Adrenal gland (tissue), 12 donors: ENCODE results near the gene SMIM21. TPM values are rescaled to one million over a fixed set of nuclear protein-coding genes. Genes with fewer than 3 reads are reported as not detected.

Experiments
- DNase-seq, 7 donors: peaks; one replicate each; pipeline ENCODE4 v3.0.0-alpha.2; 2019 to 2020
- H3K27ac ChIP-seq, 5 donors: fragments of 200-600 bp; sonication (generic) in 4 of 5; 1 replicate in 3 of 5; 2 replicates in 2 of 5; pipeline versions ENCODE4 v1.5.1 to v1.8.0; 2016 to 2020; ENCODE audit warnings: mild to moderate bottlenecking in 1 of 5
- H3K27me3 ChIP-seq: fragments of 200-600 bp; 2 replicates; pipeline ENCODE4 v1.8.0; 2021
- H3K36me3 ChIP-seq, 2 donors: fragments of 200-600 bp; replicated peaks in 1 of 2; 1 replicate in 1 of 2; 2 replicates in 1 of 2; pipeline versions ENCODE4 v1.5.1 to v1.8.0; 2018 to 2022
- H3K4me1 ChIP-seq, 2 donors: fragments of 200-600 bp; replicated peaks in 1 of 2; 1 replicate in 1 of 2; 2 replicates in 1 of 2; pipeline versions ENCODE4 v1.5.1 to v1.8.0; 2018 to 2021
- H3K4me3 ChIP-seq, 4 donors: fragments of 200-600 bp; sonication (generic) in 3 of 4; one replicate each; pipeline ENCODE4 v1.5.1; 2016 to 2018
- H3K9me3 ChIP-seq, 3 donors: fragments of 200-600 bp; sonication (generic) in 1 of 3; replicated peaks in 1 of 3; 1 replicate in 2 of 3; 2 replicates in 1 of 3; pipeline versions ENCODE4 v1.5.1 to v1.8.0; 2016 to 2021
- POLR2A ChIP-seq, 2 donors: fragments of 450-650 bp; IDR thresholded peaks; one replicate each; pipeline ENCODE4 v1.6.1; 2017; ENCODE audit warnings: antibody characterized with exemption in 2 of 2, mild to moderate bottlenecking in 2 of 2, moderate library complexity in 1 of 2
- WGBS, 4 donors: extraction: QIAGEN DNeasy Blood & Tissue Kit in 2 of 4; methylation state at CpG; one replicate each; pipeline versions ENCODE4 v1.1.5 to v1.1.7; 2013 to 2017; 5-methylcytosine and 5-hydroxymethylcytosine counted together
- intact Hi-C, 2 donors: fragments of 100-400 bp; cut with DNase I; formaldehyde crosslinking; loops; one replicate each; pipeline versions ENCODE4 v1.14.1 to v1.15.0; 2022 to 2023
- polyA plus RNA-seq, 3 donors: library from polyadenylated mRNA; stranded (reverse); fragments of 200-250 nt in 2 of 3; fragments of 350-450 nt in 1 of 3; fragmentation: Illumina TruSeq in 1 of 3; extraction: RNeasy Lipid Tissue Mini Kit (QIAGEN cat#74804) in 1 of 3; gene quantifications; one replicate each; pipeline ENCODE4 v1.2.3, GENCODE V29; 2013 to 2014
- total RNA-seq, 9 donors: library from RNA; depleted of rRNA in 4 of 9; stranded (reverse); fragments of >200 nt in 4 of 9; fragments of 120-200 nt in 1 of 9; fragmentation: NEBNext Ultra II Directional in 1 of 9; extraction: Animal tissue kit (Norgen Biotek cat#: 25700) in 1 of 9; gene quantifications; one replicate each; pipeline versions ENCODE4 v1.1.0 to v1.2.4, GENCODE V29; 2013 to 2023
- TF ChIP-seq, protein P1 (sequence below), 6 experiments: fragments of 450-650 bp in 4 of 6; fragments of 200-600 bp in 2 of 6; sonication (generic) in 1 of 6; IDR thresholded peaks; 1 replicate in 5 of 6; 2 replicates in 1 of 6; pipeline versions ENCODE4 v1.5.1 to v1.8.0; 2016 to 2021; ENCODE audit warnings: antibody characterized with exemption in 6 of 6, mild to moderate bottlenecking in 2 of 6, moderate library complexity in 1 of 6
- donor health status: healthy with polysubstance abuse.
- donor health status: Bipolar disorder and iron deficiency.
- donor health status: DM: yes; HTN: yes; CAD: no.
- donor health status: DM: no; HTN: no; CAD: no.
- donor health status: DM: no; HTN: no; CAD: no.
- donor health status: DM: yes; HTN: yes; CAD: no.

SMIM21 gene
- total and polyA plus RNA-seq, 12 donors, result not detected

DNA sequence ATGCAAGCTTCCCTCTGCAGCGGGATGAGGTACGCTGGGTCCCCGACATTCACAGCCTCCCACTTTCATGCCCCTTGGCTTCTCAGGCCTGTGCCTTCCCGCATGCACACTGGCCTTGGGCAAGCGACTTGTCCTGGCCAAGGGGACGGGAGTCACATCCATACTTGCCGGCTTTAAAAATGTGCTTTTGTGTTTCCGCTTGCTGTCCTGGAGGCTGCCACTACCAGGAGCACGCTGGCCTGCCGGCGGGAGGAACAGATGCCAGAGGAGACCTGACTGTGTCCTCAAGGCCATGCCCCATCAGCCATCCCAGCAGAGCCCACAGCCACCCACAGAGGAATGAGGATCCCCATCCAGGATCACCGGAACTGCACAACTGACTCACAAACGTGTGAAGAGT lies 36.9 kb upstream of the SMIM21 start:
- H3K9me3 ChIP-seq, result no peaks in the 10 kb centered on the region
- no peak overlapping the region for H3K4me3 ChIP-seq
- peaks cover 3% of the 10 kb centered on the region for H3K27me3 ChIP-seq
- DNase-seq, result no peak
- no peaks in the 10 kb centered on the region for H3K36me3 ChIP-seq
- intact Hi-C loops, result no loop called here
- WGBS, 4 donors, result 89 to 96% (median 95%) methylated on average over 7 to 13 of the region's 13 CpGs
- no peaks in the 10 kb centered on the region for H3K4me1 ChIP-seq
- TF ChIP-seq, protein P1, sequence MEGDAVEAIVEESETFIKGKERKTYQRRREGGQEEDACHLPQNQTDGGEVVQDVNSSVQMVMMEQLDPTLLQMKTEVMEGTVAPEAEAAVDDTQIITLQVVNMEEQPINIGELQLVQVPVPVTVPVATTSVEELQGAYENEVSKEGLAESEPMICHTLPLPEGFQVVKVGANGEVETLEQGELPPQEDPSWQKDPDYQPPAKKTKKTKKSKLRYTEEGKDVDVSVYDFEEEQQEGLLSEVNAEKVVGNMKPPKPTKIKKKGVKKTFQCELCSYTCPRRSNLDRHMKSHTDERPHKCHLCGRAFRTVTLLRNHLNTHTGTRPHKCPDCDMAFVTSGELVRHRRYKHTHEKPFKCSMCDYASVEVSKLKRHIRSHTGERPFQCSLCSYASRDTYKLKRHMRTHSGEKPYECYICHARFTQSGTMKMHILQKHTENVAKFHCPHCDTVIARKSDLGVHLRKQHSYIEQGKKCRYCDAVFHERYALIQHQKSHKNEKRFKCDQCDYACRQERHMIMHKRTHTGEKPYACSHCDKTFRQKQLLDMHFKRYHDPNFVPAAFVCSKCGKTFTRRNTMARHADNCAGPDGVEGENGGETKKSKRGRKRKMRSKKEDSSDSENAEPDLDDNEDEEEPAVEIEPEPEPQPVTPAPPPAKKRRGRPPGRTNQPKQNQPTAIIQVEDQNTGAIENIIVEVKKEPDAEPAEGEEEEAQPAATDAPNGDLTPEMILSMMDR (IDR thresholded peaks at IDR 0.05), result no peak
- TF ChIP-seq POLR2A (IDR thresholded peaks at IDR 0.05), result no peak
- H3K27ac ChIP-seq, result no peak overlapping the region

DNA sequence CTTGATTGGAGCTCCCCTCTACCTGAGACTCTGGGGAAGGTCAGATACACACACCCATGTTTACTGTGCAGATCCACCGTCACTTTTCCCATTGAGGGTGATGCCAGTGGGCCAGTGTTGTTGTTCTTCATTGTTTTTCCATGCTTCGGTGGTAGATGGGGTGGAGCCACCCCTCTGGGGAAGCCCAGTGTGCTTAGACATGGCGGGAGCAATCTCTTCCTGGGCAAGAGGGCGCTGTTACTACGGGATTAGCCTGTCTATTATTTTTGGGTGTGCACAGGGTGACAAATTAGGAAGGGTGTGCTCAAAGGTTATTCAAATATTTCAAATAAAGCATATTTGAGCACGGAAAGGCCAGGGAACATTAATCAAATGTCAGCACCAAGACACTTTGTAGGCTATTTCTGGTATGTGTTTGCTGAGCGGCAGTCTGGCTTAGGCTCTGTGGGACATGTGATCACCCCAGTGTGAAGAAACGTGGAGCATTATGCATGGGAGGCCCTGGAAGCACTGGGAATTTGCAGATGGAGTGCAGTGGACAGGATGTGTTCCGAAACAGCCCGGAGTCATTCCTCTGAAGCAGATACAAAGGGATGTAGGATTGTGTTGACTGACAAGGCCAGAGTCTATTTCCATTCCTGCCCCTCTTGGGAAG lies 34.8 kb upstream of the SMIM21 start:
- Histone ChIP-seq H3K27me3 (peaks cover under 1% of the 10 kb centered on the region), H3K4me3 (no peak overlapping the region), H3K4me1 (no peaks in the 10 kb centered on the region), H3K36me3 (no peaks in the 10 kb centered on the region), H3K27ac (no peak overlapping the region), H3K9me3 (no peaks in the 10 kb centered on the region)
- 65 to 75% (median 70%) methylated on average over 10 of the region's 10 CpGs for WGBS, 4 donors
- TF ChIP-seq, protein P1 (IDR thresholded peaks at IDR 0.05), result no peak
- no peak for TF ChIP-seq POLR2A (IDR thresholded peaks at IDR 0.05)
- intact Hi-C loops, result no loop called here
- DNase-seq, result no peak

DNA sequence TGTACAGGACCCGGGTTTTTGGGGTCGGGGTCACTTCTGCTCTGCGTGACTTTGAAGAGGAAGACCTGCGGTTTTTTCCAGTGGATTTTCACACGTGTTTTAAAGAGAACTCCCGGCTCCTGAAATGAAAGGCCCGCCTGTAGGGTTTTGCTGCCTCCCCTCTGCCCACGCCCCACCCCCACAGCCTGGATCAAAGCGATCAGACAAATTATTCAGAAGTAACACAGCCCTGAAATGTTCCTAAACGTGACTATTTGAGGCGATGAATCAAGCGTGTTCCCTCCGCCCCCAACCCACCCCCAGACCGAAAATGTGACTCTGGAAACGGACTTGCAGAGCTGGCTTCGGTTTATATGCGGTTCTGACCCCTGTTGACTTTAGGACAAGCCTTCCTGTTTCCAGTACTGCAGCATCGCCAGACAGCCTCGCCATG lies 28.7 kb upstream of the SMIM21 start:
- WGBS, 4 donors, result 46 to 52% (median 51%) methylated on average over 18 to 19 of the region's 19 CpGs
- H3K27me3 ChIP-seq, result peaks cover 15% of the 10 kb centered on the region
- H3K4me3 ChIP-seq, result peak overlapping the region in 1 of 4 donors; percentile 52
- DNase-seq, result no peak
- intact Hi-C loops, result no loop called here
- no peaks in the 10 kb centered on the region for H3K9me3 ChIP-seq
- TF ChIP-seq POLR2A (IDR thresholded peaks at IDR 0.05), result no peak
- TF ChIP-seq, protein P1 (IDR thresholded peaks at IDR 0.05), result no peak
- H3K4me1 ChIP-seq, result peaks cover 0 to 5% of the 10 kb centered on the region in 2 donors
- no peak overlapping the region for H3K27ac ChIP-seq
- no peaks in the 10 kb centered on the region for H3K36me3 ChIP-seq

DNA sequence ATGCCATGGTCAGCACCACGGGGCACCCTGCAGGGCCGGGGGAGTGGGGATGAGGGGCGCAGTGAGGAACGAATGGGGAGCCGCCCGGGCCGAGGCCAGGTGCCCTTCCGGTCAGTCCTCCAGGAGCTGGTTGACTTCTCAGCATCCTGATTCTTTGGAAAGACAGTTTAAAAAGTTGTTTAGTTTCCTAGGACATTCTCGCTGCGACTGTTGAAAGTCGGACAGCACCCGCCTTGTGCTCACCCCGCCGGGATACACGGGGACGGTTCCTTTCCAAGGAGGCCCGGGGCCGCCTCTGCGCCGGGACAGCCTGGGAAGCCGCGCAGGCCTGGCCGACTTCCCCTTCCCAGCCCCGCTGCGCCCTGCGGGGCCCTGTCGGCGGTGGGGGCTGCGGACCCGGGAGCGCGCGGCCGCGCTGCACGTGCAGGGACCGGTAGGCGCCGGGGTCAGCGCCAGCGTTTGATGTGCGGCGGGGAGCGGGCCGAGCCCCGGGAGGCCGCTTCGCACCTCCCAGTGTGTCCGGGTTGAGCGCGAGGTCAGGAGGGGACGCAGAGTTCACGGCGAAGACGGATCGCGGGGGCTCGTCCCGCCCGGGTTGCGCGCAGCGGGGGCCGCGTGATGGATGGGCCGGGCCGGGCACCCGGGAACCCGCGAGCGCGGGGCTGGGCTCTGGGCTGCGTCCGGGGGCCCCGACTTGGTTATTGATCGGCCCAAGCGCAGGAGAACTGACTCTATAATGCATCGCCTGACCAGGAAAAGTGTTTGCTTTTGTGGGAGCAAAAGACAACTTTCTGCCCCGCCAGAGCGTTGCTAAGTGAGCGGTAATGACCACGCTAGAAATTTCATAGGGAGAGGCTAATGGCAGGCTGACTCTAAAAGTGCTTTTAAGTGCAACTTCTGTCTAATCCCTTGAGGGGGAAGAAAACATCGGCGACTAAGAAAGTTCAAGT lies 28.0 kb upstream of the SMIM21 start:
- 10 to 78% (median 18%) methylated on average over 9 to 84 of the region's 84 CpGs for WGBS, 4 donors
- Histone ChIP-seq H3K36me3 (no peaks in the 10 kb centered on the region), H3K27ac (no peak overlapping the region), H3K27me3 (peaks cover 15% of the 10 kb centered on the region), H3K4me1 (peaks cover 0 to 5% of the 10 kb centered on the region in 2 donors), H3K4me3 (peak overlapping the region in 2 of 4 donors; percentile 17 to 52), H3K9me3 (no peaks in the 10 kb centered on the region)
- TF ChIP-seq, protein P1 (IDR thresholded peaks at IDR 0.05), result no peak
- no peak for TF ChIP-seq POLR2A (IDR thresholded peaks at IDR 0.05)
- intact Hi-C loops, result no loop called here
- no peak for DNase-seq
